Naive thymus-derived CD8-positive, alpha-beta T cell (primary cell): ENCODE results near the gene QSOX2. TPM values are rescaled to one million over a fixed set of nuclear protein-coding genes. Genes with fewer than 3 reads are reported as not detected.
A peak's percentile ranks its signal among the peaks of the same experiment; 100 is the strongest.

ENCODE experiments used
- ATAC-seq, 2 donors: fragments of 150-1000 bp; cut with Tn5 transposase in 1 of 2; sonication (Bioruptor Pico), chemical (Tn5 transposase) in 1 of 2; 1 replicate in 1 of 2; 2 replicates in 1 of 2; pipeline ENCODE4 v1.10.0; 2021; ENCODE audit warnings: mild to moderate bottlenecking in 2 of 2, moderate library complexity in 2 of 2
- POLR2A ChIA-PET: fragments of 350-600 bp; sonication (Branson Sonifier 250); formaldehyde crosslinking; loops from one replicate; lab custom pipeline; 2021; ENCODE audit warnings: antibody characterized with exemption; lab: Charles Lee
- DNase-seq, 10 donors: peaks; one replicate each; pipeline versions ENCODE4 v3.0.0 to v3.0.0-alpha.2; 2020 to 2022
- H3K27ac Mint-ChIP-seq, 10 donors: one replicate each; pipeline ENCODE4 v1.8.0; 2020 to 2022; ENCODE audit warnings: mild to moderate bottlenecking in 10 of 10, mixed read lengths in 10 of 10, moderate library complexity in 4 of 10, inconsistent platforms in 1 of 10
- H3K27me3 Mint-ChIP-seq, 5 donors: one replicate each; pipeline ENCODE4 v1.8.0; 2021 to 2022; ENCODE audit warnings: mixed read lengths in 5 of 5
- H3K36me3 Mint-ChIP-seq, 3 donors: one replicate each; pipeline ENCODE4 v1.8.0; 2020 to 2022; ENCODE audit warnings: mixed read lengths in 3 of 3, mild to moderate bottlenecking in 2 of 3, inconsistent platforms in 1 of 3
- H3K4me1 Mint-ChIP-seq, 4 donors: one replicate each; pipeline ENCODE4 v1.8.0; 2021 to 2022; ENCODE audit warnings: mixed read lengths in 4 of 4
- H3K4me3 Mint-ChIP-seq, 10 donors: one replicate each; pipeline ENCODE4 v1.8.0; 2020 to 2022; ENCODE audit warnings: mild to moderate bottlenecking in 10 of 10, mixed read lengths in 10 of 10, moderate library complexity in 6 of 10, inconsistent platforms in 1 of 10
- H3K9me3 Mint-ChIP-seq, 9 donors: one replicate each; pipeline ENCODE4 v1.8.0; 2020 to 2022; ENCODE audit warnings: mixed read lengths in 9 of 9, mild to moderate bottlenecking in 3 of 9, inconsistent platforms in 1 of 9, moderate library complexity in 1 of 9
- polyA plus RNA-seq, 3 donors: library from polyadenylated mRNA; unstranded; fragments of 300-500 nt; fragmentation: Illumina TruSeq; gene quantifications; one replicate each; pipeline ENCODE4 v1.2.3, GENCODE V29; 2021
- total RNA-seq, 8 experiments: library from RNA in 2 of 8; stranded (reverse) in 2 of 8; gene quantifications; one replicate each; pipeline ENCODE4 v1.2.3 and lab custom pipeline; 2021 to 2026

QSOX2 gene
- total and polyA plus RNA-seq, 5 experiments from 2014 or later, result 0.50 to 15.9 (median 0.86) TPM

- Mint-ChIP-seq H3K4me3 (no peak overlapping the region), H3K27me3 (peaks cover 6 to 51% (median 24%) of the 10 kb centered on the region in 5 donors), H3K9me3 (no peaks in the 10 kb centered on the region), H3K4me1 (no peaks in the 10 kb centered on the region), H3K36me3 (no peaks in the 10 kb centered on the region), H3K27ac (peak overlapping the region in 1 of 10 donors; percentile 69)
- no peak for ATAC-seq
- no peak for DNase-seq
- POLR2A ChIA-PET, result no interaction called here
Observed at GRCh38 chr9:136185596-136186366, 59.8 kb downstream of the QSOX2 start.

- no peak overlapping the region for H3K27ac Mint-ChIP-seq
- no peaks in the 10 kb centered on the region for H3K9me3 Mint-ChIP-seq
- ATAC-seq (no peak), DNase-seq (no peak)
- H3K36me3 Mint-ChIP-seq, result no peaks in the 10 kb centered on the region
- POLR2A ChIA-PET, result no interaction called here
- no peak overlapping the region for H3K4me3 Mint-ChIP-seq
- H3K4me1 Mint-ChIP-seq, result no peaks in the 10 kb centered on the region
- peaks cover 6 to 43% (median 22%) of the 10 kb centered on the region in 5 donors for H3K27me3 Mint-ChIP-seq
Observed at GRCh38 chr9:136185066-136185465, 60.5 kb downstream of the QSOX2 start.

GRCh38 chr9:136182850-136183422 lies 62.7 kb downstream of the QSOX2 start:
- Mint-ChIP-seq H3K27me3 (peaks cover 2 to 41% (median 20%) of the 10 kb centered on the region in 5 donors), H3K9me3 (no peaks in the 10 kb centered on the region), H3K27ac (no peak overlapping the region), H3K4me1 (no peaks in the 10 kb centered on the region), H3K36me3 (no peaks in the 10 kb centered on the region), H3K4me3 (no peak overlapping the region)
- DNase-seq (no peak), ATAC-seq (no peak)
- POLR2A ChIA-PET, result no interaction called here

- Mint-ChIP-seq H3K4me1 (no peaks in the 10 kb centered on the region), H3K27ac (no peak overlapping the region), H3K36me3 (no peaks in the 10 kb centered on the region), H3K4me3 (no peak overlapping the region), H3K9me3 (no peaks in the 10 kb centered on the region), H3K27me3 (peaks cover 2 to 35% (median 15%) of the 10 kb centered on the region in 5 donors)
- no peak for ATAC-seq
- no peak for DNase-seq
- POLR2A ChIA-PET, result no interaction called here
Observed at GRCh38 chr9:136182420-136182787, 63.2 kb downstream of the QSOX2 start.

GRCh38 chr9:136181784-136182419 lies 63.7 kb downstream of the QSOX2 start:
- Mint-ChIP-seq H3K27me3 (peaks cover 2 to 30% (median 11%) of the 10 kb centered on the region in 5 donors), H3K36me3 (no peaks in the 10 kb centered on the region), H3K4me1 (no peaks in the 10 kb centered on the region), H3K27ac (no peak overlapping the region), H3K4me3 (no peak overlapping the region), H3K9me3 (no peaks in the 10 kb centered on the region)
- POLR2A ChIA-PET, result no interaction called here
- ATAC-seq, result no peak
- DNase-seq, result no peak

- no peak for DNase-seq
- Mint-ChIP-seq H3K4me1 (no peaks in the 10 kb centered on the region), H3K36me3 (no peaks in the 10 kb centered on the region), H3K4me3 (no peak overlapping the region), H3K27ac (no peak overlapping the region), H3K27me3 (peaks cover 2 to 21% (median 5%) of the 10 kb centered on the region in 5 donors), H3K9me3 (no peaks in the 10 kb centered on the region)
- ATAC-seq, result no peak
- POLR2A ChIA-PET, result no interaction called here
Observed at GRCh38 chr9:136180586-136180985, 65.0 kb downstream of the QSOX2 start.

- POLR2A ChIA-PET, result no interaction called here
- H3K4me1 Mint-ChIP-seq, result no peaks in the 10 kb centered on the region
- ATAC-seq, result no peak
Observed at GRCh38 chr9:136179761-136180160, 65.9 kb downstream of the QSOX2 start.

GRCh38 chr9:136179101-136179616 lies 66.5 kb downstream of the QSOX2 start:
- DNase-seq (no peak), ATAC-seq (no peak)
- Mint-ChIP-seq H3K27ac (no peak overlapping the region), H3K27me3 (peaks cover 0 to 12% (median 0%) of the 10 kb centered on the region in 5 donors), H3K4me1 (no peaks in the 10 kb centered on the region), H3K4me3 (no peak overlapping the region), H3K36me3 (no peaks in the 10 kb centered on the region), H3K9me3 (no peaks in the 10 kb centered on the region)
- POLR2A ChIA-PET, result no interaction called here

More at GRCh38 chr9:136179761-136180160, 65.9 kb downstream of the QSOX2 start:
- no peak for DNase-seq
- Mint-ChIP-seq H3K36me3 (no peaks in the 10 kb centered on the region), H3K27me3 (peaks cover 0 to 14% (median 3%) of the 10 kb centered on the region in 5 donors), H3K27ac (no peak overlapping the region), H3K4me3 (no peak overlapping the region), H3K9me3 (no peaks in the 10 kb centered on the region)

GRCh38 chr9:136178773-136179075 lies 66.9 kb downstream of the QSOX2 start:
- Mint-ChIP-seq H3K4me3 (no peak overlapping the region), H3K27me3 (peaks cover 0 to 12% (median 0%) of the 10 kb centered on the region in 5 donors), H3K27ac (no peak overlapping the region), H3K9me3 (no peaks in the 10 kb centered on the region), H3K4me1 (no peaks in the 10 kb centered on the region), H3K36me3 (no peaks in the 10 kb centered on the region)
- POLR2A ChIA-PET, result no interaction called here
- ATAC-seq (no peak), DNase-seq (no peak)

- no peak overlapping the region for H3K27ac Mint-ChIP-seq
- H3K9me3 Mint-ChIP-seq, result no peaks in the 10 kb centered on the region
- H3K4me1 Mint-ChIP-seq, result no peaks in the 10 kb centered on the region
- peaks cover 0 to 12% (median 0%) of the 10 kb centered on the region in 5 donors for H3K27me3 Mint-ChIP-seq
- ATAC-seq (no peak), DNase-seq (no peak)
- POLR2A ChIA-PET, result no interaction called here
- H3K36me3 Mint-ChIP-seq, result no peaks in the 10 kb centered on the region
- H3K4me3 Mint-ChIP-seq, result no peak overlapping the region
Observed at GRCh38 chr9:136178061-136178772, 67.4 kb downstream of the QSOX2 start.

- no peak for DNase-seq
- Mint-ChIP-seq H3K27ac (no peak overlapping the region), H3K9me3 (no peaks in the 10 kb centered on the region), H3K36me3 (no peaks in the 10 kb centered on the region), H3K4me1 (no peaks in the 10 kb centered on the region), H3K4me3 (no peak overlapping the region), H3K27me3 (peaks cover 0 to 4% (median 0%) of the 10 kb centered on the region in 5 donors)
- ATAC-seq, result no peak
- POLR2A ChIA-PET, result no interaction called here
Observed at GRCh38 chr9:136177224-136177623, 68.4 kb downstream of the QSOX2 start.

GRCh38 chr9:136175616-136176197 lies 69.9 kb downstream of the QSOX2 start:
- H3K9me3 Mint-ChIP-seq, result no peaks in the 10 kb centered on the region
- no peak for ATAC-seq
- peak overlapping the region in 1 of 10 donors; percentile 40 for H3K27ac Mint-ChIP-seq

More at GRCh38 chr9:136175616-136176197, 69.9 kb downstream of the QSOX2 start:
- POLR2A ChIA-PET, result no interaction called here
- H3K4me3 Mint-ChIP-seq, result no peak overlapping the region
- no peak for DNase-seq
- H3K27me3 Mint-ChIP-seq, result peaks cover 0 to 9% (median 7%) of the 10 kb centered on the region in 5 donors
- no peaks in the 10 kb centered on the region for H3K4me1 Mint-ChIP-seq
- no peaks in the 10 kb centered on the region for H3K36me3 Mint-ChIP-seq
